Muscle of leg (tissue), 11 donors: Measurements from ENCODE around the gene RRH. TPM values are rescaled to one million over a fixed set of nuclear protein-coding genes. Genes with fewer than 3 reads are reported as not detected.

Experiments
- DNase-seq: peaks from one replicate; pipeline ENCODE4 v3.0.0; 2013
- H3K27ac ChIP-seq: one replicate; pipeline ENCODE4 v1.5.1; 2013; ENCODE audit warnings: mild to moderate bottlenecking, low read length, control low read depth
- H3K27me3 ChIP-seq: one replicate; pipeline ENCODE4 v1.6.1; 2013; ENCODE audit warnings: low read length; ENCODE audit not compliant: control insufficient read depth, insufficient read depth
- H3K36me3 ChIP-seq: one replicate; pipeline ENCODE4 v1.6.1; 2013; ENCODE audit warnings: low read length; ENCODE audit not compliant: control insufficient read depth, insufficient read depth
- H3K4me1 ChIP-seq: one replicate; pipeline ENCODE4 v1.6.1; 2013; ENCODE audit warnings: low read length; ENCODE audit not compliant: control insufficient read depth, insufficient read depth
- H3K4me3 ChIP-seq: one replicate; pipeline ENCODE4 v1.5.1; 2013; ENCODE audit warnings: low read length, control low read depth
- H3K9me3 ChIP-seq: replicated peaks from 2 replicates; pipeline ENCODE4 v1.6.1; 2013; ENCODE audit warnings: low read depth, low read length; ENCODE audit not compliant: control insufficient read depth
- WGBS: methylation state at CpG from one replicate; pipeline ENCODE4 v1.1.5; 2013; ENCODE audit warnings: missing lambda C conversion rate; ENCODE audit not compliant: insufficient coverage; 5-methylcytosine and 5-hydroxymethylcytosine counted together
- polyA plus RNA-seq, 8 donors: library from polyadenylated mRNA; unstranded; fragments of 120-200 nt; gene quantifications; one replicate each; pipeline versions ENCODE4 v1.2.1 to v1.2.3, GENCODE V29; 2013; ENCODE audit warnings: inconsistent platforms in 1 of 8, low replicate concordance in 1 of 8; ENCODE audit not compliant: insufficient read length in 8 of 8, insufficient read depth in 1 of 8
- total RNA-seq: library from RNA; stranded (reverse); fragments of 120-200 nt; gene quantifications from one replicate; pipeline ENCODE4 v1.2.4, GENCODE V29; 2013

Gene RRH
- total and polyA plus RNA-seq, 9 donors: 0.11 to 0.36 (median 0.19) TPM

GRCh38 chr4:109886303-109886702, 58.5 kb downstream of the RRH start:
- Histone ChIP-seq H3K27ac (no peak overlapping the region), H3K9me3 (no peaks in the 10 kb centered on the region), H3K36me3 (no peaks in the 10 kb centered on the region), H3K4me1 (no peaks in the 10 kb centered on the region), H3K4me3 (no peak overlapping the region), H3K27me3 (no peaks in the 10 kb centered on the region)
- no peak for DNase-seq

DNA sequence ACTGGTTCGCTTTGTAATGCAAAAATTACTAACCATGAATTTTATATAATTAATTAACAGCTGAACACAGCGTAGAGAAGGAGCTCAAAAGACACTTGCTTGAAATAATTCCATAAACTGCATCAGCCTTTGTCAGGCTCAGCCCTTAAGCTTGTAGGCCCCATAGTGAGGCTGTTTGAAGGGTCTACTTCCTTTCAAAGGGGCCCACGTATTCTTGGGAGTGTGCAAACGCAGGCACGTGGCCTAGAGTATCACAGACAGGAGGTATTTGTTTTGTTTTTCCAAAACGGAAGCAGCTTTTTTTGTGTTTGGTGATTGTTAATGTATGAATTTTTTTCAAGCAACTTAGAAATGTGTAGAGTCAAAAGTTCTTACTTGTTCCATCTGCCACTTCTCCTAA, 59.3 kb downstream of the RRH start:
- no peaks in the 10 kb centered on the region for H3K36me3 ChIP-seq
- WGBS: no CpG with 5 or more reads among the region's 6 CpGs
- no peaks in the 10 kb centered on the region for H3K27me3 ChIP-seq
- no peak for DNase-seq
- H3K4me1 ChIP-seq: no peaks in the 10 kb centered on the region
- no peaks in the 10 kb centered on the region for H3K9me3 ChIP-seq
- no peak overlapping the region for H3K4me3 ChIP-seq
- no peak overlapping the region for H3K27ac ChIP-seq

DNA sequence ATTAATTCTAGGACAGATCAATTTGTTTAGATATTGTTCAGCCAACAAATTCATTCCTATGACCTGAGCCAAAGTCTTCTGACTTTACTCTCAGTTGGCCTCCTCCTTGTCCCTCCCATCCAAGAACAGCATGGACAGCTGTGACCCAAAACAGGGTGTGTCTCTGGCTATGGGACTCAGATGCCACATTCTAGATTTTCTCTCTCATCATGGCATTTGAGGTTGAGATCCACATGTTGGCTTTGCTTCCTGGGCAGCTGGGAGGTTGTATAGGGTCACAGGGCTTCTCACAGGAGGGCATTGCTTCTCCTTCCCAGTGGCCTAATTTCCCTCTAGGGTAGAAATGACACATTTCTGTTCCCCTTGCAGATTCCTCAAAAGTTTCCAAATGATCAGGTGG, 62.3 kb downstream of the RRH start:
- Histone ChIP-seq H3K27ac (no peak overlapping the region), H3K4me1 (no peaks in the 10 kb centered on the region), H3K27me3 (no peaks in the 10 kb centered on the region), H3K9me3 (no peaks in the 10 kb centered on the region), H3K36me3 (no peaks in the 10 kb centered on the region), H3K4me3 (no peak overlapping the region)
- DNase-seq: peak; percentile 13

Other genes with a start within 250 kb of the RRH start
- gene CASP6, start 124.5 kb upstream of the RRH start, total RNA-seq: 13.1 TPM
- gene CASP6, start 124.5 kb upstream of the RRH start, polyA plus RNA-seq: 10 to 100 TPM; 12.4 to 21.3 (median 16.5) TPM
- 16.4 TPM for gene PLA2G12A, start 97.9 kb upstream of the RRH start, total RNA-seq
- gene PLA2G12A, start 97.9 kb upstream of the RRH start, polyA plus RNA-seq: 10 to 100 TPM in 7 of 8 donors, 1 to 10 TPM in 1; 9.8 to 17.3 (median 13.3) TPM
- gene CFI, start 26.0 kb upstream of the RRH start, total RNA-seq: 7.8 TPM
- gene CFI, start 26.0 kb upstream of the RRH start, polyA plus RNA-seq: 10 to 100 TPM in 1 of 8 donors, 1 to 10 TPM in 7; 3.8 to 15.5 (median 6.3) TPM
- 3.9 TPM for gene GAR1, start 12.2 kb upstream of the RRH start, total RNA-seq
- gene GAR1, start 12.2 kb upstream of the RRH start, polyA plus RNA-seq: 10 to 100 TPM; 23.8 to 43.9 (median 35.7) TPM
- 0.09 TPM for gene LRIT3, start 20.1 kb downstream of the RRH start, total RNA-seq
- under 1 TPM; 0.09 to 0.76 (median 0.26) TPM for gene LRIT3, start 20.1 kb downstream of the RRH start, polyA plus RNA-seq
- gene EGF, start 84.9 kb downstream of the RRH start, total RNA-seq: 9.4 TPM
- gene EGF, start 84.9 kb downstream of the RRH start, polyA plus RNA-seq: 10 to 100 TPM in 2 of 8 donors, 1 to 10 TPM in 6; 1.9 to 13.7 (median 5.9) TPM